HCT116 (cell line): Measurements from ENCODE around the gene ST14. TPM values are rescaled to one million over a fixed set of nuclear protein-coding genes. Genes with fewer than 3 reads are reported as not detected.

ENCODE experiments used
- ATAC-seq: fragments of 200-7000 bp; cut with Tn5 transposase; 2 replicates; pipeline ENCODE4 v1.9.1; 2020; ENCODE audit warnings: mild to moderate bottlenecking, moderate library complexity
- BruUV-seq: library from RNA; stranded (reverse); fragments of 400-500 nt; replicated peaks from 2 replicates; lab custom pipeline; 2021; lab: Mats Ljungman, UMichigan
- CTCF ChIA-PET: fragments of 300-600 bp; sonication (Branson Sonifier 250); formaldehyde crosslinking; loops from one replicate; lab custom pipeline; 2021; ENCODE audit warnings: antibody characterized with exemption; lab: Charles Lee
- POLR2A ChIA-PET: fragments of 300-600, 350-600 bp; sonication (Branson Sonifier 250); formaldehyde crosslinking; loops from one replicate; lab custom pipeline; 2021; ENCODE audit warnings: antibody characterized with exemption; lab: Charles Lee
- RAD21 ChIA-PET, 2 experiments: fragments of 300-600 bp; sonication (Branson Sonifier 250); formaldehyde crosslinking; loops; one replicate each; lab custom pipeline; 2023; ENCODE audit warnings: low total read pairs in 2 of 2; ENCODE audit not compliant: uncharacterized antibody in 2 of 2, unreplicated experiment in 2 of 2, low non-redundant PET in 1 of 2; lab: Charles Lee
- DNase-seq: peaks from one replicate; pipeline ENCODE4 v3.0.0-alpha.2; 2010; ENCODE audit warnings: low read depth, low spot score
- H2AFZ ChIP-seq: fragments of 200-600 bp; shearing (Covaris generic), sonication (generic); 2 replicates; pipeline ENCODE4 v1.6.1; 2017; ENCODE audit warnings: low read depth, mixed run types, mixed read lengths, antibody characterized with exemption, low read length; ENCODE audit not compliant: poor library complexity, severe bottlenecking
- H3K27ac ChIP-seq: 2 replicates; pipeline ENCODE4 v1.5.1; 2012; ENCODE audit warnings: low read depth, low read length
- H3K27me3 ChIP-seq: fragments of 200-600 bp; sonication (generic); 2 replicates; pipeline ENCODE4 v1.6.1; 2016; ENCODE audit warnings: mixed run types, low read length, mixed read lengths; ENCODE audit not compliant: insufficient read depth
- H3K36me3 ChIP-seq, 2 experiments: fragments of 200-500 bp in 1 of 2; fragments of 200-600 bp in 1 of 2; sonication (Bioruptor generic) in 1 of 2; sonication (generic) in 1 of 2; 2 replicates each; pipeline versions ENCODE4 v1.5.1 to v1.6.1; 2014 to 2016; ENCODE audit warnings: low read length in 2 of 2, inconsistent platforms in 1 of 2, mixed read lengths in 1 of 2, mixed run types in 1 of 2; ENCODE audit not compliant: insufficient read depth in 2 of 2, control insufficient read depth in 1 of 2
- H3K4me1 ChIP-seq, 2 experiments: fragments of 200-600 bp in 1 of 2; sonication (generic) in 1 of 2; 2 replicates each; pipeline versions ENCODE4 v1.5.1 to v1.6.1; 2012 to 2017; ENCODE audit warnings: low read length in 2 of 2, inconsistent platforms in 1 of 2, mild to moderate bottlenecking in 1 of 2, mixed read lengths in 1 of 2, mixed run types in 1 of 2, moderate library complexity in 1 of 2; ENCODE audit not compliant: insufficient read depth in 2 of 2, control insufficient read depth in 1 of 2
- H3K4me2 ChIP-seq: fragments of 200-600 bp; sonication (generic); 2 replicates; pipeline ENCODE4 v1.6.1; 2017; ENCODE audit warnings: mixed run types, low read length, mixed read lengths
- H3K4me3 ChIP-seq, 2 experiments: fragments of 200-600 bp in 1 of 2; sonication (generic) in 1 of 2; replicated peaks in 1 of 2; 2 replicates each; pipeline ENCODE4 v1.5.1; 2011 to 2016; ENCODE audit warnings: low read length in 2 of 2, control low read depth in 1 of 2, low read depth in 1 of 2, mild to moderate bottlenecking in 1 of 2, mixed read lengths in 1 of 2, mixed run types in 1 of 2
- H3K79me2 ChIP-seq: fragments of 200-600 bp; sonication (generic); 2 replicates; pipeline ENCODE4 v1.6.1; 2017; ENCODE audit warnings: mild to moderate bottlenecking, mixed run types, low read length, moderate library complexity, mixed read lengths; ENCODE audit not compliant: insufficient read depth
- H3K9ac ChIP-seq: fragments of 200-600 bp; sonication (generic); 2 replicates; pipeline ENCODE4 v1.6.1; 2016; ENCODE audit warnings: low read length, mixed read lengths
- H3K9me2 ChIP-seq: fragments of 200-600 bp; sonication (generic), shearing (Covaris generic); 2 replicates; pipeline ENCODE4 v1.6.1; 2017; ENCODE audit warnings: mixed run types, mild to moderate bottlenecking, moderate library complexity; ENCODE audit not compliant: insufficient read depth
- H3K9me3 ChIP-seq, 2 experiments: fragments of 200-500 bp in 1 of 2; fragments of 200-600 bp in 1 of 2; sonication (Bioruptor generic) in 1 of 2; sonication (generic) in 1 of 2; 2 replicates each; pipeline ENCODE4 v1.6.1; 2014 to 2017; ENCODE audit warnings: low read length in 2 of 2, mixed read lengths in 2 of 2, inconsistent platforms in 1 of 2, low read depth in 1 of 2, mild to moderate bottlenecking in 1 of 2, mixed run types in 1 of 2, moderate library complexity in 1 of 2; ENCODE audit not compliant: control insufficient read depth in 1 of 2, insufficient read depth in 1 of 2
- H4K20me1 ChIP-seq: fragments of 200-600 bp; sonication (generic), shearing (Covaris generic); 2 replicates; pipeline ENCODE4 v1.6.1; 2017; ENCODE audit warnings: mixed run types, mild to moderate bottlenecking, moderate library complexity; ENCODE audit not compliant: insufficient read depth
- CTCF ChIP-seq, 3 experiments: fragments of 200-600 bp in 1 of 3; sonication (generic) in 1 of 3; IDR thresholded peaks in 2 of 3; conservative IDR thresholded peaks in 1 of 3; 2 replicates each; pipeline ENCODE4 v1.5.1; 2012 to 2017; ENCODE audit warnings: low read depth in 2 of 3, low read length in 2 of 3, antibody characterized with exemption in 1 of 3, borderline replicate concordance in 1 of 3, control low read depth in 1 of 3, mild to moderate bottlenecking in 1 of 3, mixed read lengths in 1 of 3, mixed run types in 1 of 3, moderate library complexity in 1 of 3; ENCODE audit not compliant: insufficient read depth in 1 of 3
- EZH2 ChIP-seq: fragments of 200-600 bp; sonication (generic); IDR thresholded peaks from 2 replicates; pipeline ENCODE4 v1.6.1; 2017; ENCODE audit warnings: antibody characterized with exemption, mixed run types
- FOSL1 ChIP-seq: IDR thresholded peaks from 2 replicates; pipeline ENCODE4 v1.6.1; 2012; ENCODE audit warnings: low read depth
- JUND ChIP-seq: IDR thresholded peaks from 2 replicates; pipeline ENCODE4 v1.6.1; 2012
- MAX ChIP-seq: IDR thresholded peaks from 2 replicates; pipeline ENCODE4 v1.6.1; 2012
- REST ChIP-seq: IDR thresholded peaks from 2 replicates; pipeline ENCODE4 v1.6.1; 2012; ENCODE audit warnings: low read depth
- SIN3A ChIP-seq: IDR thresholded peaks from 2 replicates; pipeline ENCODE4 v1.6.1; 2012; ENCODE audit warnings: low read depth
- SP1 ChIP-seq: IDR thresholded peaks from 2 replicates; pipeline ENCODE4 v1.6.1; 2012; ENCODE audit warnings: low read depth
- SRF ChIP-seq: IDR thresholded peaks from 2 replicates; pipeline ENCODE4 v1.6.1; 2012; ENCODE audit warnings: low read depth
- YY1 ChIP-seq: IDR thresholded peaks from 2 replicates; pipeline ENCODE4 v1.6.1; 2011; ENCODE audit warnings: low read length, low read depth, moderate library complexity, mild to moderate bottlenecking; ENCODE audit not compliant: insufficient replicate concordance; ENCODE audit errors: extremely low read depth
- ZBTB33 ChIP-seq: IDR thresholded peaks from 2 replicates; pipeline ENCODE4 v1.6.1; 2011; ENCODE audit warnings: mild to moderate bottlenecking, low read length, moderate library complexity; ENCODE audit not compliant: insufficient replicate concordance; ENCODE audit errors: extremely low read depth
- ZNF274 ChIP-seq: fragments of 200-500 bp; sonication (Bioruptor generic); IDR thresholded peaks from 2 replicates; pipeline ENCODE4 v1.6.1; 2014; ENCODE audit warnings: mild to moderate bottlenecking, low read depth, low read length, inconsistent platforms
- intact Hi-C: fragments of 100-400 bp; cut with micrococcal nuclease; formaldehyde crosslinking; loops from 2 replicates; pipeline ENCODE4 v1.10.0; 2022
- total RNA-seq: library from RNA; stranded (reverse); gene quantifications from one replicate; pipeline ENCODE4 v1.2.1, GENCODE V29; 2021; ENCODE audit not compliant: unreplicated experiment

ST14 gene
- total RNA-seq, 1 experiment from 2014 or later = 107 TPM

GRCh38 chr11:130208241-130209127 is 48.9 kb downstream of the ST14 start:
- Histone ChIP-seq H3K9me3 (no peaks in the 10 kb centered on the region), H3K4me2 (no peak overlapping the region), H4K20me1 (no peaks in the 10 kb centered on the region; the same call in 1 of the 2 replicates), H3K4me1 (peaks cover 0 to 6% of the 10 kb centered on the region in 2 experiments; a peak in 1 of 4 replicates), H3K4me3 (no peak overlapping the region), H3K27me3 (no peaks in the 10 kb centered on the region), H3K36me3 (peaks cover 0 to 4% of the 10 kb centered on the region in 2 experiments; a peak in 1 of 4 replicates), H3K79me2 (no peaks in the 10 kb centered on the region), H2AFZ (no peak overlapping the region), H3K27ac (no peak overlapping the region), H3K9ac (no peak overlapping the region), H3K9me2 (no peaks in the 10 kb centered on the region)
- ATAC-seq = no peak
- CTCF ChIA-PET = interaction anchor here (1.1 kb wide), 1 partner anchor 14 kb away, joined by 3 read pairs; no protein-coding TSS in a partner anchor
- intact Hi-C loops = no loop called here
- no TSS peak for BruUV-seq
- RAD21 ChIA-PET = no interaction called here
- DNase-seq = no peak
- TF ChIP-seq SRF (no peak), ZBTB33 (no peak), SIN3A (no peak), CTCF (IDR thresholded peaks at IDR 0.05 in 2 of 3, conservative IDR thresholded peaks at IDR 0.05 in 1 of 3; ENCODE audit: borderline replicate concordance in 1 of 3, insufficient read depth in 1 of 3, low read depth in 2 of 3, low read length in 2 of 3) (no peak), JUND (no peak), YY1 (no peak), FOSL1 (no peak), ZNF274 (no peak), SP1 (no peak), EZH2 (no peak), MAX (no peak), REST (no peak)
- POLR2A ChIA-PET = no interaction called here
